Fibroblast of the aortic adventitia (primary cell): ENCODE results near the gene TEX26. TPM values are rescaled to one million over a fixed set of nuclear protein-coding genes. Genes with fewer than 3 reads are reported as not detected.

Source experiments
- DNase-seq: peaks from one replicate; pipeline ENCODE4 v3.0.0-alpha.2; 2010; ENCODE audit warnings: low read depth
- H3K4me3 ChIP-seq: 2 replicates; pipeline ENCODE4 v1.5.1; 2011; ENCODE audit warnings: low read depth, mild to moderate bottlenecking, control low read depth, low read length, moderate library complexity
- total RNA-seq: library from RNA; depleted of rRNA; stranded (reverse); fragments of >200 nt; gene quantifications from 2 replicates; pipeline ENCODE4 v1.2.3, GENCODE V29; 2012; ENCODE audit warnings: low replicate concordance
- TF ChIP-seq, protein P1 (sequence below): IDR thresholded peaks from 2 replicates; pipeline ENCODE4 v1.5.1; 2011; ENCODE audit warnings: mild to moderate bottlenecking, low read length, control low read depth, inconsistent platforms; ENCODE audit not compliant: insufficient read depth

Gene TEX26
- total RNA-seq, 1 donor = not detected

DNA sequence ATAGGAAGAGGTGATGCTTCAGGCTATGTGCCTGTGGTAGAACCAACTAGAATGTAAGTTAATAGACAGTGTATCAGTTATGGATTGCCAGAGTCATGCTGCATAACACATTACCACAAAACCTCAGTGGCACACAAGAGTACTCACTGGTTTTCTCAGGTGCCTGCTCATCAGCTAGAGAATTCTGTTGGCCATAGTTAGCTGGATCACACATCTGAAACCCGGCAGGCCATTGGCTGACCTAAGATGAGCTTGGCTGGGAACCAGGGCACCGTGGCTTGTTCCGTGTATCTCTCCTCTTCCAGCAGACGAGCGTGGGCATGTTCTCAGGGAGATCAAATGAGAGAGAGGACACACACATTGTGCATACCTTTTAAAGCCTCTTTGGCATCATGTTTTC, 76.7 kb downstream of the TEX26 start:
- H3K4me3 ChIP-seq = no peak overlapping the region
- no peak for DNase-seq
- TF ChIP-seq, protein P1, sequence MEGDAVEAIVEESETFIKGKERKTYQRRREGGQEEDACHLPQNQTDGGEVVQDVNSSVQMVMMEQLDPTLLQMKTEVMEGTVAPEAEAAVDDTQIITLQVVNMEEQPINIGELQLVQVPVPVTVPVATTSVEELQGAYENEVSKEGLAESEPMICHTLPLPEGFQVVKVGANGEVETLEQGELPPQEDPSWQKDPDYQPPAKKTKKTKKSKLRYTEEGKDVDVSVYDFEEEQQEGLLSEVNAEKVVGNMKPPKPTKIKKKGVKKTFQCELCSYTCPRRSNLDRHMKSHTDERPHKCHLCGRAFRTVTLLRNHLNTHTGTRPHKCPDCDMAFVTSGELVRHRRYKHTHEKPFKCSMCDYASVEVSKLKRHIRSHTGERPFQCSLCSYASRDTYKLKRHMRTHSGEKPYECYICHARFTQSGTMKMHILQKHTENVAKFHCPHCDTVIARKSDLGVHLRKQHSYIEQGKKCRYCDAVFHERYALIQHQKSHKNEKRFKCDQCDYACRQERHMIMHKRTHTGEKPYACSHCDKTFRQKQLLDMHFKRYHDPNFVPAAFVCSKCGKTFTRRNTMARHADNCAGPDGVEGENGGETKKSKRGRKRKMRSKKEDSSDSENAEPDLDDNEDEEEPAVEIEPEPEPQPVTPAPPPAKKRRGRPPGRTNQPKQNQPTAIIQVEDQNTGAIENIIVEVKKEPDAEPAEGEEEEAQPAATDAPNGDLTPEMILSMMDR = no peak

DNA sequence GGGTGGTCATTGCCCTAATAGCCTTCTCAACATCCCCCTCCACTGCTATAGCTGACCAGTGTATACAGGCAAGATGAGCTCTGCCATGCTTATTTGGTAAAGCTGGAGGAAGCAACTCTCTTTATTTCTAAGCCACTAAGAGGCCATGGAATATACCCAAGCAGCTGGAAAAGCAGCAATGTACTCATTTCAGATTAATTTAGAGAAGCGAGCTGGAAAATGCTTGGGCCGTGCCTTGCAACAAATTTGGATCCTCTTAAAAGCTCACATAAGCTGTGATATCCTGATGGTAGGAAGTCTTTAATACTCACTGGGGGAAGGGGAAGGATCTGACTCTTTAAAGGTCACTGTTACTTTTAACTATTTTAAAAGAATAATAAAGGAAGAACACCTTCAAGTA, 77.8 kb downstream of the TEX26 start:
- no peak overlapping the region for H3K4me3 ChIP-seq
- TF ChIP-seq, protein P1 = no peak
- DNase-seq = no peak

DNA sequence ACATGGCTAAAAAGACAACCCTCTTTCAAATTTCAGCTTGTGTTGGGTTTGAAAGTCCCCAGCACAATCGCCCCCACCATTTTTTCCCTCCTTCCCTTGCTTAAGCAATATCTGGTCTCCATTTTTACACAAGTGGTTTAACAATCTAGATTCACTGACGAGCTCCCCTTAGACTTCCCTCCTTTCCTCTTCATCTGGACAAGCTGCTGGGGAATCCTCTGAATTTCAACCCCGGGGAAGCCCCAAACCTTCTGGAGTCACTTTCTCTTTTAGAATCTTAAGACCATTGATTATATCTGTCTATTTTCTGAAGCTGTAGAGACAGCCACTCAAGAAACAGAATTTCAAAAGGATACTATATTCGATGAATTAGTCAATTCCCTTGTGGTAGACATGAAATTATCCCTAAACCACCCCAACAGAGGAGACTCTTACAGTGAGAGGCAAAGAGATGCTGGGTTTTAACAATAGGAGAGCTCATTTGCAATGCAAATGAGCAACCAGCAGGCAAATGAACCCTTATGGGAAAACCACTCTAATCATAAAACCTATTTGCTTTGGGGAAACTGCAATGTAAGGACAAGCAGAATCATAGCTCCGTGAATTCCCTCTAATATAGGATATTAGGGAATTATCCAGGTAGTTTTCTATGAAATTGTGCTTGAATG, 78.9 kb downstream of the TEX26 start:
- DNase-seq = no peak
- no peak overlapping the region for H3K4me3 ChIP-seq
- TF ChIP-seq, protein P1 = no peak

DNA sequence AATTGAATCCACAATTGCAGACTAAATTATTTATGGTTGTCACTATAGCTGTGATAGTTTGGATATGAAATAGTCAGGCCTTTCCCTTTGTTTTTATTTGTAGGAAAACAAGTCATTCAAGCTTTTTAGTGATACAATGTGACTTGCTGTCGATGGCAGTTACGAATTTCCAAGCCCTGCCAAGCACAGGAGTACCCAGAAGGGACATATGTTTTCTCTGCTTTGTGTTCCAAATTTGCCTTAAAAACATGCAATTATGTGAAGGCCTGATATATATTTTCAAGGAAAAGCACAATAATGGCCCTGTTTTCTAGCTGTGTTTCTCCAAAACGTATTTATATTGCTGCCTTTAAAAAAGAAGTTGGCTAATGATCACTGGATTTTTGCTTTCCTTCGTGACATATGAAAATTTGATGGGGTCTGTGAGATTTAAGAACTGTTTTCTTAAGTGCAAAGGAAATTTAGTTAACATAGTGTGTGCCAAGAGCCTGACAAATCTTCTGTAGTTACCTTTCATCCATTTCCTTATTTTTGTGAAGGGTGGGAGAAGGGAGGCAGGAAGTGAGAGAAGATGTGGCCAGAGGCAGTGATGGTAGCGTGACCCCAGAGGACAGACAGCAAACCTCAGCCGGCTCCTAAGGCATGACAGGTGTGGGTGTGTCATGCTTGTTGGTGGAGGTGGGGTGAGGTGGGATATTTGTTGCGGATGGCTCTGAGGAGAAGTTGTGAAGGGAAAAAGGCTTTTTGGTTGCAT, 79.6 kb downstream of the TEX26 start:
- TF ChIP-seq, protein P1 = no peak
- no peak for DNase-seq
- H3K4me3 ChIP-seq = no peak overlapping the region

DNA sequence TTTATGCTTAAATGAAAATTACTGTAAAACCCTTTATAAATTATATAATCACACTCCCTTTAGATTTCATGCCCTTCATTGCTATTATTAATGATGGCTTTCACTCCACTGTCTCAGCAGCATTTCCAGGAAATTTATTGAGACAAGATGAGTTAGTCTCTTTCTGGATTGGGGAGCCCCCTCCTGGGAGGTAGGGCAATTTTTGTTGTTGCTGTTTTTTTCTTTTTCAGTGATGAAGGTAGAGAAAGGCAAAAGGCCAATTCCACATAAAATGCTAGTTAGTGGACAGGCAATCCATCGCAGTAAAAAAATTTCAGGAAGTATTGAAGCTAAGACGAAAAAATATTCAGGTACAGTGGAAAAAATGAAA, 80.2 kb downstream of the TEX26 start:
- no peak overlapping the region for H3K4me3 ChIP-seq
- TF ChIP-seq, protein P1 = peak; percentile 50
- peak; percentile 53 for DNase-seq

DNA sequence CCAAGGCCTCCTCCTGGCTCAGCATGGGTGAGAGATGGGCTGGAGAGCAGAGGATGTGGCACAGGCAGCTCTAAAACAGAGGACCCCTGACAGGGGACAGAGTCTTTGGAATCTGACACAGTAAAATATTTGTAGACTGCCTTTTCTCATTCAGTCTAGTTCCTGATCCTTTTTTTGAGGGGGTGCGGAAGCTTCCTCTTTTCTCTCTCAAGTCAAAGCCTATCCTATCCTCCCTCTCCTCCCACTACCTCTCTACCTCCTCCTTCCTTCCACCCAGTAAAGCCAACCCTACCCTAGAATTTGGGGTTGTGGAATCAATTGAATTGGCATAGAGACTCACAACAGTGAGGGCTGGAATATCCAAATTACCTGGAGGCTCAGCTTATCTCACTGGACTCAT, 82.0 kb downstream of the TEX26 start:
- TF ChIP-seq, protein P1 = no peak
- DNase-seq = no peak
- H3K4me3 ChIP-seq = no peak overlapping the region
